Measurements from ENCODE around the gene SCUBE1.

Gene SCUBE1

DNA sequence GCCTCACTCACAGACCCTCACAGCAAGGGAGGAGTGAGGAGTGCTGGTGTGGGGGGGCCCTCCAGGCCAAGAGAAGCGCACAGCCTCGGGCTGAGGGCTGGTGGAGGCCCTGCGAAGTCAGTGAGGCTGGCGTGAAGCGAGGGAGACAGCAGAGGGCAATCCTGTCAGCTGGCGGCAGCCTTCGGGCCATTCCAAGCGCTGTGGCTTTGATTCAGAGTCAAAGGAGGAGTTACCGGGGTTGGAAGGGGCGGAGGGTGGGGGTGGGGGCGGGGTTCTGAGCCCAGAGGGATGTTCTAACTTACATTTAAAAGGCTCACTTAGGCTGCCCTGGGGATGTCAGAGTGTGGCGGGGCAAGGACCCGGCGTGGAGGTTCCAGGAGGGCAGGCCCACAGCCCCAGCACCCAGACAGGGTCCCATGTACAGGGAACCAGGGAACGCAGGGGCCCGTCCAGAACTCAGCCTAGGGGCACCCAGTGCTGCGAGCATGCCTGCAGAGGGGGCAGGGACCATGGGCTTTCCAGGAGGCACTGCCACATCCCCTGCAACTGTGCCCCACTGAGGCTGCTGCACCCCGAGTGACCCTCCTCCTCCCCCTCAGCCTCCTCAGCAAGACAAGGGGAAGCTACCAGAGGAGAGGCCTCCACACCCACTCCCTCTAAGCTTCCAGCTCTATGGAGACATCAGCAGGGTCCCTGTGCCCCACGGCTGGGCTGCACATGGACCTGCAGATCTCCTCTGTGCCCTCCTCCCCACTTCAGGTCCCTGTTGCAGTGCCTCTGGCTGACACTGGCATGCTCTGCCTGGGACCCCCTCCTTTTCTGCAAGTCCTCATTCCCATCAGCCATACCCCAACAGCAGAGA, 116.6 kb downstream of the SCUBE1 start:
- in situ Hi-C loops (cut with MboI; ENCODE audit: low sequenced_read_pairs), result no loop called here

DNA sequence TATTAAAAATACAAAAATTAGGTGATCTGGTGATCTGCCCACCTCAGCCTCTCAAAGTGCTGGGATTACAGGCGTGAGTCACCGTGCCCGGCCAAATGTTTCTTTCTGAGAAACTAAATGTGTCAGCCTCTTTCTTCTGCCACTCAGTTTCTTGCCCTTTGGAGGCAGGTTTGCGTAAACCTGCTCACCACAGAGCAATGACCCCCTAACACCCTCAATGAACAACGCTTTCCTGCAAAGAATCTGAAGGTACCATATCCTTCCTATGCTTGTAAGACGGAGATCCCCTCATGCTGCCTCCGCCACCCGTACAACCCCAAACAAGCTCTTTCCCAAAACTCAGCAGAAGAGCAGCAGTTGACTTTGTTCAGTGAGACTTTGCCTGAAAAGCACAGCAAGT, 117.6 kb downstream of the SCUBE1 start:
- in situ Hi-C loops (cut with MboI; ENCODE audit: low sequenced_read_pairs), result no loop called here

DNA sequence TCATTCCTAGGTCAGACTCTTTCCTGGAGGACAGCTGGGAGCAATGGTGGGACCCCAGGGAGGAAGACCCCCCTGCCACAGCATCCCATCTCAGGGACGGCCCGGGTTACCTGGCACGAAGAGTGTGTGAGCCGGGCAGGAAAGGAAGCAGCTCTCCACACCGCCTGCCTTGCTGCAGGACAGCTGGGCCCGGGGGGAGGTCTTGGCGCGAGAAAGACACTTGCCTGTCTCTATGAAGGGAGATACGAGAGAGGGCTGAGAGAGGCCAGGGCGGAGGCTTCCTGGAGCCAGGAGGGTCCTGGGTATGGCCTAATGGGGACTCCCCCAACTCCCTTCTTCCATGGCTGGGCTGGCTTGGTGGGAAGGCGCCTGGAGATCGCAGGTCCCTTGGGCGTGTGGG, 120.2 kb downstream of the SCUBE1 start:
- in situ Hi-C loops (cut with MboI; ENCODE audit: low sequenced_read_pairs), result no loop called here

DNA sequence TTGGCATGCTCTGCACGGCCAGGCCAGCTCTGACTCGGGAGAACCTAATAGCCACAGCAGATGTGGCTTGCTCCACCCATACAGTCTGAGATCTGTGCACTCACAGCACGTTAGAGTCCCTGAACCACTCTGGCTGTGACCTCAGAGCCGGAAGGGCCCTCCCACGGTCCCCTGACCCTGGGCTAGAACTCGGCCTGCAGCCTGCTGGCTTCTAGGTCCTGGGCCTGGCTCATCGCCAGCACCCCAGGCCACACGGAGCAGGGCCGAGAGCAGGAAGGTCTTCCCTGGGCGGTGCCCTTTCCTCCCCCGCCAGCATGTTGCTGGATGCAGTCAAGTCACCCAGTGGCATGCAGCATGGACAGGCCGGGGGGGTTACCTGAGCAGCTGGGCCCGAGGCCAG, 120.9 kb downstream of the SCUBE1 start:
- in situ Hi-C loops (cut with MboI; ENCODE audit: low sequenced_read_pairs), result no loop called here

DNA sequence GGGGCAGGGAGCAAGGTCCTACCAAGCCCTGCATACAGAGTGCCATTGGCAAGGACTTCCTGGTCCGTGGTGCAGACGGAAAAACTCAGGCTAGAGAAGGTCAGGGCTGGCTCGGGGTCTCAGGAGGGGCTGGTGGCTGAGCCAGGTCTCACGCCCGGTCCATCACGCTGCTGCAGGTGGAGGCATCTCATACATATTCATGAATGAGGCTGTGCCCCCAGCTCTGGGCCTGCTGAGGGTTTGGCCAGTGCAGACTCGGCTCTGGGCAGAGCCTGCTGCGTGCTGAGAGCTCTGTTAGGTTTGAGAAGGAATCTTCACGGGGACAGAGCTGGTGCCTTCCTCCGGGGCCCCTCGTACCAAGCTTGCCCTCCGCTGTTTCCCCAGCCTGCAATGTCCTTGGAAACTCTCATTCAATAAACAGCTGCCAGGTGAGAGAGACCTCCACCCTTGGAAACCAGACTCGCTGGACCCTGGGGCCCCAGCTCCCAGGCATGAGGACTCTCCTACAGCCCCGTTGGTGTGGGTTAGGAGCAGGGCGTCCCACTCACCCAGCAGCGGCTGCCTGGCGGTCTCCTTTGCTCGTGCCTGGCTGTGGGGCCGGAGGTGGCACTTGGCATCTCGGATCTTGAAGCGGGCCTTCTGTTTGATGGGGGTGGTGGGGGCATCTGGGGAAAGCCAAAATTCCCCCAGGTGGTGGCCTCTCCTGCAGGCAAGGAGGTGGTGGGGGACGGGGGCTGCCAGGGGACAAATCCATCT, 122.4 kb downstream of the SCUBE1 start:
- in situ Hi-C loops (cut with MboI; ENCODE audit: low sequenced_read_pairs), result no loop called here

DNA sequence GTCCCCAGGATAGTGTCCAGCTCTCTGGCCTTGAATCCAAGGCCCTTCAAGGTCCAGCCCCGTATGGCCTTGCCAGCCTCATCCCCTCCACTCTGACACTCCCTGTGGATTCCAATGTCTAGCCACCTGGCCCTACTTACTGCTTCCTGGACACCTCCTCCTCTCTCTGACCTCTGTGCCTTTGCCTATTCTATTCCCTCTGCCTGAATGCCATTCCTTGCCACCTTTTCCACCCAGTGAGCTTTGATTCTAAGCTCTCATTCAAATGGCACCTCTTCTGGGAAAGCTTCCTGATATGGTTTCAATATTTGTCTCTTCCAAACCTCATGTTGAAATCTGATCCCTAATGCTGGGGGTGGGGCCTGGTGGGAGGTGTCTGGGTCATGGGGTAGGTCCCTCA, 124.4 kb downstream of the SCUBE1 start:
- in situ Hi-C loops (cut with MboI; ENCODE audit: low sequenced_read_pairs), result no loop called here

DNA sequence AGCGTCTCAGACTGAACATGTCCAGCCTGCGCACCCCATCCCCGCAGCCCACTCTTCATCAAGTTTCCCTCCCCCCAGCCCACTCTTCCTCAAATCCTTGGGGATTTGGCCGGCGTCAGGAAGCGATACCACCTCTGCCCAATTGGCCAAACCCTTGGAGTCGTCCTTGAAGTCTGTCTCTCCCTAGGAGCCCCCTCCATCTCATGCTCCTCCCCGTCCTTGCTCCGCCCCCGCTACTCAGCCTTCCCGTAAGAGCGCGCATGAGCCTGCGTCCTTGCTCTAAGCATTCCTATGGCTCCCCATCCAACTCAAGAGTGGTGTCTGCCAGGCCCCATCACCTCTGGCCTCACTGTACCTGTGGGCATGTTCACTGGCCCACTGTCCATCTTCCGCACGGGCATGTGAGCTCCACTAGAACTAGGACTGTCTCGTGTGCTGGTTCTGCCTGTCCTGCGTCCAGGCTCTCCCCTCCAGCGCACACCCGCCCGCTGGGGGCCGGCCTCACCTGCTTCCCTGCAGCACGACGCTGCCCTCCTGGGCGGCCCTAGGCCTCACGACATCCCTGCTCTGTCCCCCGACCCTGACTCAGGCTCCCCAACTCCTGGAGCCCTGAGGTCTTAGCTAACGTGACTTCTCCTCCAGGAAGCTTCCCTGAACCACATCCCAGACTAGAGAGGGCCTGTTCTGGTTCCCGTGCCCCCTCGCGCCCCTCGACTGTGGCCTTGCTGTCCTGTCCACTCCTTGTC, 125.7 kb downstream of the SCUBE1 start:
- in situ Hi-C loops (cut with MboI; ENCODE audit: low sequenced_read_pairs), result no loop called here

DNA sequence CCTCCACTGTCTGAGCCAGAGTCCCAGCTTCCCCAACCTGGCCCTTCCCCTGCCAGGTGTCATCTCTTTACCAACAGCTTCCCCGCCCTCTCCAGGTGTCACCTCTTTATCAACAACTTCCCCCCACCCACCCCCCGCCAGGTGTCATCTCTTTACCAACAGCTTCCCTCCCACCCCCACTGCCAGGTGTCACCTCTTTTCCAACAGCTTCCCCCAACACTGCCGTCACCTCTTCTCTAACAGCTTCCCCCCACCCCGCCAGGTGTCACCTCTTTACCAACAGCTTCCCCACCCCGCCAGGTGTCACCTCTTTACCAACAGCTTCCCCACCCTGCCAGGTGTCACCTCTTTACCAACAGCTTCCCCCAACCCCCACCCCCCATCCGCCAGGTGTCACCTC, 126.4 kb downstream of the SCUBE1 start:
- in situ Hi-C loops (cut with MboI; ENCODE audit: low sequenced_read_pairs), result no loop called here

DNA sequence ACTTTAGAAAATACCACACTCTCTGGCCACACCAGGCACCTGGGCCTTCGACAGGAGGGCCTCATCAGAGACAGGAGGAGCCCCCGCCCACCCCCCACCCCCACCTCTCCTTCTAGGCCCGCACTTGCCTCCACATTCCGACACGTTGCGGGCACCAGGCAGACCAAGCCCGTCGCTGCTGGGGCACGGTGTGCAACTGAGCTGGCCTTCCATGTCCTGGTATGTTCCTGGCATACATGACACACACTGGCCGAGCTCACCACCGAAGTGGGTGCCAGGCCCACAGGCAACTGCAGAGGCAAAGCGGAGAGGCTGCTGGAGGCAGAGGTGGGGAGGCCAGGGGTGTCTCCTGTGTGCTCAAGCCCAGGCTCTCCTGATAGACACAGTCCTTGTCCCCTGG, 129.2 kb downstream of the SCUBE1 start:
- in situ Hi-C loops (cut with MboI; ENCODE audit: low sequenced_read_pairs), result no loop called here

DNA sequence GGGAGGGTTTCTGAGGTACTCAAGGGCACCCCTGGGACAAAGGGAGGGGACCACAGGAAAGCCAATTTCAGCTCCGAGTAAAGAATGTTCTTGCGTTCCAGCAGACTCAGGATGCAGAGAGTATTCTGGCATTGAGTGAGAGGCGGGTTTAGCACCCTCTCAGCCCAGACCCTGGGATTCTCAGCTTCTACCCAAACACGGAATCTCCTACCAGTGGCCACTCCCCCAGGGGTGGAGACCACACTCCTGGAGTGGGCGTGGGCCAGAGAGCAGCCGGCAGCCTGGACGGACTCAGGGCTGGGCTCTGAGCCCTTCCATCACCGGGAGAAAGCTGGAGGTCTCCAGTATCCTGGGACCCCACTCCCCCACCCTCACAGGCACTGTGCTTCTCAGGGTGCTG, 130.1 kb downstream of the SCUBE1 start:
- in situ Hi-C loops (cut with MboI; ENCODE audit: low sequenced_read_pairs), result no loop called here

DNA sequence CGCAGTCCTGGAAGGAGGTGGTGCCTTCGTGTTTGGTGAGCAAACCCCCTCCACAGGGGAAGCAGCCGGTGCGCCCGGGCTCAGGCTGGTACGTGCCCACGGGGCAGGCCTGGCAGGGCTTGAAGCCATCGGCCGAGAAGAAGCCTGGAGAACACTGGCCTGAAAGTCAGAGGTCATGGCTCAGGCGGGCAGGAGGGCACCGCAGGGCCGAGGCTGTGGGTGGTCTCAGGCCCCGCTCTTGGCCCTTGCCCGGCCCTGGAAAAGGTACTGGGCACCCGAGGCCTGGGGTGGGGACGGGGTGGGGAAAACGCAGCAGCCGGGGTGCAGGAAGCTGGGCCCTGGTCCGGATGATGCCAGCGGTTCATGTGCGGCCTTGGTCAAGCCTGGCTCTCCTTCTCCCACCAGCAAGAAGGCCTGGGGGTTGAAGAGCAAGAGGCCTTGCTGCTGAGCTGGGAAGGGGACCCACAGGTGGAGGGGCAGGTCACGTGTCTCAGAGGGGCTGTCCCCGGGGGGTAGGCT, 130.7 kb downstream of the SCUBE1 start:
- in situ Hi-C loops (cut with MboI; ENCODE audit: low sequenced_read_pairs), result no loop called here

DNA sequence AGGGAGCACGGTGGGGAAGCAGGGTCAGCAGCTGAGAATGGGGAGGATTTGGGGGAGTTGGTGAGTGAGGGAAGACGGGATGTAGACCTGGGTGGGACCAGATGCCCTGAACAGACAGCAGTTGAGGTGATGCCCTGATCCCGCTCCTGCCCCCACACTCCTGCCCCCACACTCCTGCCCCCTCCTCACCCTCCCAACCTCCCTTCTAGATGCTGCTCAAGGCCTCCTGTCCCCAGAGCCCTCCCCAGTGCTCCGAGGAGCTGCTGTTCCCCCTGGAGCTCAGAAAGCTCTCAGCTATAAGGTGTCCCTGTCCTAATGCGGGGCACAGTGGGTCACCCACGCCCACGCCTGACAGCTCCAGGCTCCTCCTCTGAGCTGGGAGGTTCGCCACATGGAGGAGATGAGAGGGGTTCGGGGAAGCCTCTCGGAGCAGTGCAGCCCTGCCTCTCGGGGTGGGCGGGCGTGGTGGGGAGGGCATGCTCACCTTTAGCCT, 131.2 kb downstream of the SCUBE1 start:
- in situ Hi-C loops (cut with MboI; ENCODE audit: low sequenced_read_pairs), result no loop called here

DNA sequence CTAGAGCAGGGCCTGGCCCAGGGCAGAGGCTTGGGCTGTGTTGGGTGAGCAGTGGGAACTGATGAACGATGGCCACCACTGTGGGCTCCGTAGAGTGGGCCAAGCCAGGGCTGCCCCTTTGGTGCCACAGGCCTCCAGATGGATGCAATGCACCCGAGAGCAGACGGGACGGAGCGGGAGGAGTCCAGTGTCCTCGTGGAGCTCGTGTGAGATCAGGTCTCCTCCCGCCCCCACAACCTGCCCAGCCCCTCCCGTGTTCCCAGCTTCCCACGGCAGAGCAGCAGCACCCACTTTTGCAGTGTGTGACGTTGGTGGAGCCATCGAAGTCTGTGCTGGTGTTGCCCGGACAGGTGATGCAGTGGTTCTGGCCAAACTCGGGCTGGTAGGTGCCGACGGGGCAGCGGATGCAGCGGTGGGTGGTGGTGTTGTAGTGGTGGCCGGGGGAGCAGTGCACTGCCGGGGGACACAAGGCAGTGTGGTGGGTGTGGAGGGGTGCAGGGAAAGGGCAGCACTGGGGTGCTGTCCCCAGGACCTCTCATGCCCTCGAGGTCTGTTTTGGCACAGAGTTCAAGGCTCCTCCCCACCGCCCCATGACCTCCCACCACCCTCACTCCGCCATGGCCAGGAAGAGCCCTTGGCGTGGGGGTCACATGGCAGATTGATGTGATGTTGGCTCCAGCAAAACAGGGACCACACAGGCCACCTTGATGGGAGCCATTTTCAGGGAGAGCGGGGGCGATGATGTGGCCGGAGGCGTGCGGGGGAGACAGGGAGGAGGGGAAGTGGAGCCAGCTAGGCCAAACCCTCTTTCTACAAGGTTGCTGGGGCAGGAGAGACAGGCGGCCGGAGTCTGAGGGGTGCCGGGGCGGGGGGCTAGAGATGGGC, 132.3 kb downstream of the SCUBE1 start:
- in situ Hi-C loops (cut with MboI; ENCODE audit: low sequenced_read_pairs), result no loop called here

DNA sequence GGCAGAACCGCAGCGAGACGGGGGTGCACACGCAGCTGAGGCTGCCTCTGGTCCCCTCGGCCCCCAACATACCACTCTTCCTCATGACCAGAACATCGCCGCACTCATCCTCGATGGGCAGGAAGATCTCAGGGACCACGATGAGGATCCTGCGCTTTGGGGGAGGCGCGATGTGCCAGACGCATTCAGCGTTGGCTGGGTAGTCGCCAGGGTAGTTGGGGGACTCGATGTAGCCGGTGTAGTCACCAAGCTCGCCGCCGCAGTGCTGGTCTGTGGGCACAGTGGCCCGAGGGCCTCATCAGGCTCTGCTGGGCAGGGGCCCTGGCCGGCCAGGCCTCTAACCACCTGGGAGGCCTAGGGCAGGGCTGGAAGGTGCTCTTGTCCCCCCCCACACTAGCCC, 133.2 kb downstream of the SCUBE1 start:
- in situ Hi-C loops (cut with MboI; ENCODE audit: low sequenced_read_pairs), result no loop called here

DNA sequence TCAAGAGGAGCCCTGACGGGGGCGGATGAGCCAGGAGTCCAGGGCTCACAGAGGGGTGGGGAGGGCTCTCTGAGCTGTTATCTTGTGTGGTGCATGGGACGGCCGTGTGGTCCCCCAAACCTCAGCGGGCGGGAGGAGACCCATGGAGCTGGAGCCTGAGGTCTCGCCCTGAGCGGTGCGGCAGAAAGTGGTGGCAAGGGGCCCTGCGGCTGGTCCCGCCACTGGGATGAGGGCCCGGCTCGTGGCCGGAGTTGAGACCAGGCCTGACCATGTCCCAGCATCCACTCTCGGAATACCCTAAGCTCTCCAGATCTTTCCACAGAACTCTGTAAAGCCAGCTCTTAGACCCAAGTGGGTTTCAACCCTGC, 133.7 kb downstream of the SCUBE1 start:
- in situ Hi-C loops (cut with MboI; ENCODE audit: low sequenced_read_pairs), result no loop called here

DNA sequence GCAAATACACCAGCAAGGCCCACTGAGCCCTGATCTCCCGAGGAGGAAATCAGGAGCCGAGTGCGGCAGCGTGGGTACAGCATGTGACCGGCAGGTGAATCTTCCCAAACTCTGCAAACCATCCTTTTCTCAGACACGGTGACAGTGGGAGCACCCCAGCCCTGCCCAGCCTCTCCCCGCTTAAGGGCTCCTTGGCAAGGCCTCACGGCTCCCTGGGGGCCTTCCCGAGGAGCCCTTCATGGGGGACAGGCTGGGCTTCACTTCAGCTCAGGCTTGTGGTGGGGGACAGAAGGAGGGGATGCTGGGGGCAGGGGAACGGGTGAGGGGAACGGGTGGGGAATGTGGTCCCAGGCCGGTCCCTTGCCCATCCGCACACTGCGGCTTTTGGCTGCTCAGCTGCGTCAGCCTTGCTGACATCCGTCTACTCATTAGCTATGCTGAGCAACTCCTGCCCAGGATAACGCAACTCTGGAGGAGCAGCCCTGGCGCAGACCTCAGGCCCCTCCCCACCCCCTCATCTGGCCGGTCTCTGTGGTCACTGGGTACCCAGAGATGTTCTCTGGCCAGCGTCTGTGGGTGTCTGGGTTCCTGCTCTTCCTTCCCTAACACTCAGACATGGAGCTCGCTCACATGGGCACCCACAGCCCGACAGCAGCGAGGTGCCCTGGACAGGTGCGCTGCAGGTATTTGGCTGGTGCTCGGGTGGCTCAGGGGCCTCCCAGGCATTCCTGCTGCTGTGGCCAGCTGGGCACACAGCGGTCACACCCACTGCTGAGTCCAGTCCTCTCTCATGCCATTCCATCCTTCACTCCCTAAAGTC, 134.3 kb downstream of the SCUBE1 start:
- in situ Hi-C loops (cut with MboI; ENCODE audit: low sequenced_read_pairs), result no loop called here

DNA sequence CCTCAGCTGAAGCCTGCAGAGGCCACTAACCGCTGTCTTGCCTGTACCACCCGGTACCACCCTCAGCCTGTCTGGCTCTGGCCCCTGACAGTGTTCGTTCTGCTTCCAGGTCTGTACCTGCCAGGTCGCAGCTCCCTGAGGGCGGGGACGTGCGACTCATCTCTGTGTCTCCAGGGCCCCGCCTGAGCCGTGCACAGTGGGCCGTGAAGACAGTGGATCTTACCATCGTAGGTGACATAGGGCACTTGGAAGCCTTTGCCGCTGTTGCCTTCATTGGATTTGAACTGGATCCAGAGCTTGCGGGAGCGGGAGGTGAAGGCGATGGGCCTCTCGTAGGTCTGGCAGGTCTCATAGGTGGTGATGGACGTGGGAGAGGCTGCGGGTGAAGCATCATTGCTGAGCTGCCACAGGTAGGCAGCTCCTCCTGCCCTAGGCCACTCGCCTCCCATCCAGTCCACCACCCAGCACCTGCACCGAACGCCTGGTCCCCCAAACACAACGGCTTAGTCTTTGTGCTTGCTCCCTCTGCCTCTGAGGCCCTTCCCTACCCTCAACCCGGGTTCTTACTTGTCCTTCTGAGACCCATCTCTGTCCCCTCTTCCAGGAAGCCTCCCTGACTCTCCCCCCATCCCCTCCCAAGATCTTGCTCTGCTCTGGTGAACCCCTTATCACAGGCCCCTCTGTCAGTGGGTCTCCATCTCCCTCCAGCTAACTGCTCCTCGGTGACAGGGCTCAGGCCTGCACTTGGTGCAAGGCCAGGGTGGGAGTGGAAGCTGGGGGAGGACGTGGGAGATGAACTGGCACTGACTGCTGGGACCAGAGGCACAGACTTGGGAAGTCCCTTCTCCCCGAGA, 135.1 kb downstream of the SCUBE1 start:
- in situ Hi-C loops (cut with MboI; ENCODE audit: low sequenced_read_pairs), result no loop called here

DNA sequence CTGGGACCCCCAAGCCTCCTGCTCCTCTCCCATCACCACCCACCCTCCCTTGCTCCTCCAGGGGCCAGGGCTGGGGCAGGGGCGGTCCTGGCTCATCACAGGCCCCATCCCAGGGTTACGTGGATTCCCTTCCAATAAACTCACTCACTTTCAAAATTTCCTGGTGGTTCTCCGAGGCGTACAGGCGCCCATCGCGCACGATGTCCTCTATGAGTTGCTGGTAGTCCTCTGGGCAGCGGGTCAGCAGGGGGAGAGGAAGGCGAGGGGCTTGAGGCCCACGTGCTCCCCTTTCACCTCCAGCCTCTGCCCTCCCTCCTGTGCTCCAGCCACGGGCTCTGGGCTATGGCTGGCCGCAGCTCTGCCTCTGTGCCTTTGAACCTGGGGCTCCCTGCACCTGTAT, 135.8 kb downstream of the SCUBE1 start:
- in situ Hi-C loops (cut with MboI; ENCODE audit: low sequenced_read_pairs), result no loop called here
